HEK293T (cell line): ENCODE results near the gene PDIK1L.

Source experiments
- CTCF ChIA-PET: fragments of 350-600 bp; formaldehyde crosslinking; extraction: SDS; loops from one replicate; lab custom pipeline; 2021; ENCODE audit warnings: antibody characterized with exemption, inconsistent platforms; lab: Yijun Ruan, JAX
- POLR2A ChIA-PET: fragments of 350-600 bp; formaldehyde crosslinking; extraction: SDS; loops from one replicate; lab custom pipeline; 2020; ENCODE audit warnings: antibody characterized with exemption, inconsistent platforms; lab: Yijun Ruan, JAX
- DNase-seq: peaks from one replicate; pipeline ENCODE4 v3.0.0; 2012; ENCODE audit warnings: mixed read lengths; ENCODE audit errors: extremely low spot score
- ARNT ChIP-seq: fragments of 450-650 bp; IDR thresholded peaks from 2 replicates; pipeline ENCODE4 v1.6.1; 2017; ENCODE audit warnings: mild to moderate bottlenecking
- BHLHE40 ChIP-seq: fragments of 450-650 bp; IDR thresholded peaks from 2 replicates; pipeline ENCODE4 v1.6.1; 2016; ENCODE audit warnings: mild to moderate bottlenecking, moderate library complexity, borderline replicate concordance
- CTBP1 ChIP-seq: fragments of 450-650 bp; IDR thresholded peaks from 2 replicates; pipeline ENCODE4 v1.6.1; 2016; ENCODE audit warnings: borderline replicate concordance
- ELF4 ChIP-seq: fragments of 450-650 bp; IDR thresholded peaks from 2 replicates; pipeline ENCODE4 v1.6.1; 2017; ENCODE audit warnings: antibody characterized with exemption
- FOXA1 ChIP-seq: fragments of 450-650 bp; IDR thresholded peaks from 2 replicates; pipeline ENCODE4 v1.6.1; 2016; ENCODE audit warnings: mild to moderate bottlenecking
- FOXK2 ChIP-seq: fragments of 450-650 bp; IDR thresholded peaks from 2 replicates; pipeline ENCODE4 v1.6.1; 2016; ENCODE audit warnings: mild to moderate bottlenecking
- FOXM1 ChIP-seq: fragments of 450-650 bp; IDR thresholded peaks from 2 replicates; pipeline ENCODE4 v1.6.1; 2017; ENCODE audit warnings: mild to moderate bottlenecking, borderline replicate concordance
- HDGF ChIP-seq: fragments of 450-650 bp; IDR thresholded peaks from 2 replicates; pipeline ENCODE4 v1.6.1; 2017; ENCODE audit warnings: antibody characterized with exemption, borderline replicate concordance
- L3MBTL2 ChIP-seq: fragments of 450-650 bp; conservative IDR thresholded peaks from 2 replicates; pipeline ENCODE4 v1.6.1; 2016; ENCODE audit warnings: mild to moderate bottlenecking
- LEF1 ChIP-seq: fragments of 450-650 bp; IDR thresholded peaks from 2 replicates; pipeline ENCODE4 v1.6.1; 2017; ENCODE audit warnings: mild to moderate bottlenecking, borderline replicate concordance
- NFRKB ChIP-seq: fragments of 450-650 bp; IDR thresholded peaks from 2 replicates; pipeline ENCODE4 v1.6.1; 2016; ENCODE audit warnings: mild to moderate bottlenecking, moderate library complexity
- PKNOX1 ChIP-seq: fragments of 450-650 bp; IDR thresholded peaks from 2 replicates; pipeline ENCODE4 v1.6.1; 2016
- SP1 ChIP-seq: fragments of 450-650 bp; IDR thresholded peaks from 2 replicates; pipeline ENCODE4 v1.6.1; 2017
- SUZ12 ChIP-seq: fragments of 450-650 bp; IDR thresholded peaks from 2 replicates; pipeline ENCODE4 v1.6.1; 2016; ENCODE audit warnings: mild to moderate bottlenecking
- TARDBP ChIP-seq: fragments of 450-650 bp; IDR thresholded peaks from 2 replicates; pipeline ENCODE4 v1.6.1; 2016
- ZNF384 ChIP-seq: fragments of 450-650 bp; IDR thresholded peaks from 2 replicates; pipeline ENCODE4 v1.6.1; 2016

Gene PDIK1L

GRCh38 chr1:26153966-26154532 is 42.4 kb downstream of the PDIK1L start:
- ChIA-PET POLR2A (no interaction called here), CTCF (interaction anchor here (2.1 kb wide), 1 partner anchor 9 kb away, joined by 8 read pairs; no protein-coding TSS in a partner anchor)
- TF ChIP-seq SUZ12, result no peak
- no peak for TF ChIP-seq ZNF384
- no peak for TF ChIP-seq FOXK2
- no peak for TF ChIP-seq TARDBP
- TF ChIP-seq BHLHE40, result no peak
- no peak for TF ChIP-seq L3MBTL2
- TF ChIP-seq FOXA1, result no peak
- TF ChIP-seq PKNOX1, result no peak
- no peak for TF ChIP-seq CTBP1
- TF ChIP-seq HDGF, result no peak
- no peak for TF ChIP-seq NFRKB
- TF ChIP-seq ELF4, result no peak
- TF ChIP-seq SP1, result no peak
- no peak for TF ChIP-seq ARNT
- TF ChIP-seq FOXM1, result no peak
- no peak for TF ChIP-seq LEF1
- peak; percentile 5 for DNase-seq

GRCh38 chr1:26154750-26155149 is 43.1 kb downstream of the PDIK1L start:
- DNase-seq, result peak; percentile 4

GRCh38 chr1:26155370-26156284 is 44.0 kb downstream of the PDIK1L start:
- TF ChIP-seq LEF1 (no peak), ARNT (no peak), SP1 (no peak), HDGF (no peak), SUZ12 (no peak), BHLHE40 (no peak), TARDBP (no peak)
- DNase-seq, result peak; percentile 3
- CTCF ChIA-PET, result interaction anchor here (1.3 kb wide), 1 partner anchor 14 kb away, joined by 3 read pairs; the partner anchor contains the start of gene ZNF593
- POLR2A ChIA-PET, result interaction anchor here (0.6 to 1.2 kb wide), 3 partner anchors 14 to 565 kb away, joined by 3 read pairs; partner anchors contain the start of gene ZNF593

More at GRCh38 chr1:26154750-26155149, 43.1 kb downstream of the PDIK1L start:
- POLR2A ChIA-PET, result interaction anchor here (1.2 kb wide), 1 partner anchor 15 kb away, joined by 3 read pairs; the partner anchor contains the start of gene ZNF593
- CTCF ChIA-PET, result interaction anchor here (2.1 kb wide), 1 partner anchor 10 kb away, joined by 8 read pairs; no protein-coding TSS in a partner anchor
- TF ChIP-seq BHLHE40, result no peak
- TF ChIP-seq FOXK2, result no peak
- no peak for TF ChIP-seq FOXA1
- TF ChIP-seq NFRKB, result no peak
- TF ChIP-seq TARDBP, result no peak
- no peak for TF ChIP-seq SP1
- TF ChIP-seq ELF4, result no peak
- TF ChIP-seq PKNOX1, result no peak
- no peak for TF ChIP-seq LEF1
- TF ChIP-seq SUZ12, result no peak
- TF ChIP-seq CTBP1, result no peak
- TF ChIP-seq HDGF, result no peak
- TF ChIP-seq ZNF384, result no peak
- no peak for TF ChIP-seq FOXM1
- TF ChIP-seq ARNT, result no peak
- TF ChIP-seq L3MBTL2, result no peak

GRCh38 chr1:26156285-26157038 is 44.8 kb downstream of the PDIK1L start:
- POLR2A ChIA-PET, result interaction anchor here (1.2 to 1.4 kb wide), 2 partner anchors 13 to 282 kb away, joined by 3 to 5 read pairs; partner anchors contain the start of gene ZNF593
- CTCF ChIA-PET, result interaction anchor here (1.3 to 1.4 kb wide), 2 partner anchors 12 to 13 kb away, joined by 3 to 5 read pairs; partner anchors contain the start of gene ZNF593
- peak; percentile 22 for DNase-seq

More at GRCh38 chr1:26156285-26157038, 44.8 kb downstream of the PDIK1L start:
- TF ChIP-seq FOXM1 (no peak), ARNT (no peak), L3MBTL2 (no peak), CTBP1 (no peak), PKNOX1 (no peak), SP1 (no peak), ZNF384 (no peak), NFRKB (no peak), FOXA1 (no peak), HDGF (no peak), BHLHE40 (no peak), ELF4 (no peak)
